T1000 (cell line): ENCODE measurements around the gene RTN4RL1.

ENCODE experiments used
- DNase-seq: peaks from one replicate; lab custom pipeline; 2025; ENCODE audit warnings: mixed read lengths; lab: John Stamatoyannopoulos, UW

Gene RTN4RL1

GRCh38 chr17:2059547-2060384 is 34.6 kb upstream of the RTN4RL1 start:
- no peak for DNase-seq

GRCh38 chr17:2058586-2059546 is 33.7 kb upstream of the RTN4RL1 start:
- DNase-seq, result no peak

GRCh38 chr17:2057760-2058585 is 32.8 kb upstream of the RTN4RL1 start:
- DNase-seq, result no peak

GRCh38 chr17:2057175-2057759 is 32.1 kb upstream of the RTN4RL1 start:
- no peak for DNase-seq

GRCh38 chr17:2056206-2057174 is 31.4 kb upstream of the RTN4RL1 start:
- no peak for DNase-seq

- DNase-seq, result no peak
Measured at GRCh38 chr17:2055292-2056205, 30.4 kb upstream of the RTN4RL1 start.

DNA sequence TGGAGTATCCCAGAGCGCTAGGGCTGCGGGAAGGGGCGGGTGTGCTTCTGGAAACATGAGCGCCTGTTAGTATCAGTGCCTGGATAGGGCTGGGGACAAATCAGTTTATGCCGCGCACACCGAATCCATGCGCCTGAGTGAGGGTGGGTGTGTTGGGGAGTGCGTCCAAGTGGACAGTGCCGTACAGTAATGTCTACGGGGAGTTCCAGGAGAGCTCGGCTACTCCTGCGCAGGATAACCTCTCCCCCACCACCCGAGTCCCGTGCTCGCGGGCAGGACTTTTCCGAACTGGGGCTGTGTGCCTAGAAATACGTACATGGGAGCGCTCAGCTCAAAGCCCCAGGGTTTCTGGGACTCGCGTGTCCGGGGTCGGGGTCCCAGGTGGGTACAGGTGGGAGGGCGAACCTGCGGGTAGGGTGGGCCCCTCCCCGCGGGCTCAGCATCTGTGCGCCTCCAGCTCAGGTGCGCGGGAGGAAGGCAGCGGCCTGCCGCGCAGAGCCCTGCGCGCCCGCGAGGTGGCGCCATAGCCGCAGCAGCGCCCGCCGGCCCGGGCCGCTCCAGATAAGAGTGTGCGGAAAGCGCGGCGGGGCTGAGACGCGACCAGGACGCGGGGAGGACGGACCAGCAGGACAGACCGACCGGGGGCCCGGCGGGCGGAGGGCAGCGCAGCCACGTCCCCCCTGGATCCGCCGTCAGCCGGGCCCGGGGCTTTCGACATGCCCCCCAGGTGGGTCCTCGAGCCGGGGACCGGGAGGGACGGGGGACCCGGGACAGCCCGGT is 29.6 kb upstream of the RTN4RL1 start, which contains the start of gene HIC1:
Gene HIC1 (plus strand): TSS at position 592 of the 780 bp plus-strand sequence. CDS start 1,588 bp downstream, outside the sequence.
- peak; percentile 71 for DNase-seq

DNA sequence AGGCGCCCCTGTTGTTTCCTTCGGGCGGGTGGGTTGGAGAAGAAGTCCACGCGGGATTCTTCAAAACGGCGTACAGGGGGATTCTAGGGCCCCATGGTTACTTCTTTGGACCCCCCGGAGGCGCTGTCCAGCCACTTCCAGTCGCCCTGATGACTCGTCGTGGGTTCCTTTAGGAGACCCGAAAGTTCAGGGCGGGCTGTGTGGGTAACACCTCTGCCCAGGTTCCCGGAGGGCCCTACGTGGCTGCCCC is 29.1 kb upstream of the RTN4RL1 start:
- DNase-seq, result peak; percentile 54

GRCh38 chr17:2053380-2054261 is 28.5 kb upstream of the RTN4RL1 start:
- peak; percentile 82 for DNase-seq

- DNase-seq, result no peak
Measured at GRCh38 chr17:2051933-2052559, 26.9 kb upstream of the RTN4RL1 start.

GRCh38 chr17:2051061-2051932 is 26.2 kb upstream of the RTN4RL1 start:
- no peak for DNase-seq

- DNase-seq, result peak; percentile 77
Measured at GRCh38 chr17:2050300-2051060, 25.3 kb upstream of the RTN4RL1 start.

DNA sequence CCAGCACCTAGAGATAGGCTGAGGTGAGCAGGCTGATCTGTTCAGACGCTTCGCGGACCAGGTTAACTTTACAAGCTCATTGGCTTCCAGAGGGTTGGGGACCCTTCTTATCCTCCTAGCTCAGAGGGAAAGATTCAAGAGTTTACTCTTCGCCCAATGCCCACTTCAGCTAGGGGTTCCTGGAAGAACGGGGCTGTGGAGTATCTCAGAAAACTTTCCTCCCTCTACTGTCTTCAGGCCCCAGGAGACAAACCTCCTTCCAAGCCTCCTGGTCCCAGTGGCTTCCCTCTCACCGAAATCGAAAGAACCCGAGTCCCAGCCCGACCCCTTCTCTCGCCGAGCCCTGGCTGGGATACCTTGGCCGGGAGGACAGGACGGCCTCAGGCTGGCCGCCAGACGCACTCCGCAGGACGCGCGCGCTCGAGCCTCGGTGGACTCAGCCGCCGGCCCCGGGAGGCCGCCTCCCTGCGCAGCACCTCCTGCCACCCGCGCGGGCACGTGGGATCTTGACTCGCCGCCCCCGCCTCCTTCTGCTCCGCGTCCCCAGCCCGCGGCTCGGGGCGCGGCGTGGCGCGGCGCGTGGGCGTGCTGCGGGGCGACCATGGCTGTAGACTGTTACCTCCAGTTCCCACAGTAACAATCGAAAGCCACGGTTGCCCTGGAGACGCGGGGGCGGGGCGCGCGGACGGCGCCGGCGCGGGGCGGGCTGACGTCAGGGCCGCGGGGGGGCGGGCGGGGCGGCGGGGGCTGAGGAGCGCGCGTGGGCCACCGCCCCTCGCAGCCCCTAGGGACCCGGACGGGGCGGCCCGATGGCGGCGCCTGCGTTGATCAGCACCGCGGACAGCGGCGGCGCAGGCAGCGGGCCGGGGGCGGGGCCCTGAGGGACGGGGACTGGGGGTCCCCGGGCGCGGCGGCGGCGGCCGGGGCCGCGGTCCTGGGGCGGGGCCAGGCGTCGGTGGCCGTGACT is 24.5 kb upstream of the RTN4RL1 start:
- DNase-seq, result peak; percentile 86

DNA sequence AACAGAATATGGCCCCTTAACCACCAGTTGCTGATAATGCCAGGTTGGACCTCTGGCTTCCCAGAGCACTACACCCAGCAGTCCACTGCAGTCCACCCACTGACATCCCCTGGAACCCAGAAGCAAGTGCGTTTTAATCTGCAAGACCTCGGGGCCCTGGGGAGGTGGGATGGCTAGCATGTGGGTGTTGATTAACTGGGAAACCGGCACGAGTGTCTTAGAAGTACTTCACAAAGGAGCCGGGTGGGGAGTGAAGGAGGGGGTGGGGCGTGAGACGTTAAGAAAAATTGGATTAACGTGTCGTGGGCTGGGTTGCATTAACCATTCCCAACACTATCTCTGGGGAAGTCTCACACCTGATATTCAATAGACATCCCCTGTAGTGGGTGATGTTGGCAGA is 23.7 kb upstream of the RTN4RL1 start:
- DNase-seq, result no peak
